Progenitor cell of endocrine pancreas (in vitro differentiated cells): ENCODE data around the gene GBP2. TPM values are rescaled to one million over a fixed set of nuclear protein-coding genes. Genes with fewer than 3 reads are reported as not detected.

Source experiments
- DNase-seq: peaks from one replicate; pipeline ENCODE4 v3.0.0; 2021; ENCODE audit warnings: low spot score; ENCODE audit not compliant: unreplicated experiment
- H3K27ac Mint-ChIP-seq: 2 replicates; pipeline ENCODE4 v1.8.0; 2021; ENCODE audit warnings: mild to moderate bottlenecking, moderate library complexity, mixed read lengths
- H3K27me3 Mint-ChIP-seq: 2 replicates; pipeline ENCODE4 v1.8.0; 2021; ENCODE audit warnings: mixed read lengths
- H3K36me3 Mint-ChIP-seq: 2 replicates; pipeline ENCODE4 v1.8.0; 2022; ENCODE audit warnings: mixed read lengths; ENCODE audit not compliant: insufficient read depth
- H3K4me1 Mint-ChIP-seq: 2 replicates; pipeline ENCODE4 v1.8.0; 2021; ENCODE audit warnings: low read depth, mixed read lengths
- H3K4me3 Mint-ChIP-seq: 2 replicates; pipeline ENCODE4 v1.8.0; 2021; ENCODE audit warnings: low read depth, mild to moderate bottlenecking, moderate library complexity, mixed read lengths
- H3K9me3 Mint-ChIP-seq: 2 replicates; pipeline ENCODE4 v1.8.0; 2021; ENCODE audit warnings: low read depth, mixed read lengths
- total RNA-seq: library from RNA; stranded (reverse); gene quantifications from 2 replicates; pipeline ENCODE4 v1.2.1, GENCODE V29; 2021
- TF ChIP-seq, protein P1 (sequence below): fragments of 200-600 bp; sonication (generic); IDR thresholded peaks from one replicate; pipeline ENCODE4 v1.5.0; 2021; ENCODE audit warnings: antibody characterized with exemption, mild to moderate bottlenecking; ENCODE audit not compliant: unreplicated experiment

GBP2 gene
- total RNA-seq, 1 donor from 2014 or later, result 0.10 TPM

- Mint-ChIP-seq H3K36me3 (no peaks in the 10 kb centered on the region), H3K27ac (no peak overlapping the region), H3K4me1 (peaks cover 4% of the 10 kb centered on the region), H3K9me3 (no peaks in the 10 kb centered on the region), H3K4me3 (no peak overlapping the region), H3K27me3 (no peaks in the 10 kb centered on the region)
- no peak for DNase-seq
- TF ChIP-seq, protein P1, sequence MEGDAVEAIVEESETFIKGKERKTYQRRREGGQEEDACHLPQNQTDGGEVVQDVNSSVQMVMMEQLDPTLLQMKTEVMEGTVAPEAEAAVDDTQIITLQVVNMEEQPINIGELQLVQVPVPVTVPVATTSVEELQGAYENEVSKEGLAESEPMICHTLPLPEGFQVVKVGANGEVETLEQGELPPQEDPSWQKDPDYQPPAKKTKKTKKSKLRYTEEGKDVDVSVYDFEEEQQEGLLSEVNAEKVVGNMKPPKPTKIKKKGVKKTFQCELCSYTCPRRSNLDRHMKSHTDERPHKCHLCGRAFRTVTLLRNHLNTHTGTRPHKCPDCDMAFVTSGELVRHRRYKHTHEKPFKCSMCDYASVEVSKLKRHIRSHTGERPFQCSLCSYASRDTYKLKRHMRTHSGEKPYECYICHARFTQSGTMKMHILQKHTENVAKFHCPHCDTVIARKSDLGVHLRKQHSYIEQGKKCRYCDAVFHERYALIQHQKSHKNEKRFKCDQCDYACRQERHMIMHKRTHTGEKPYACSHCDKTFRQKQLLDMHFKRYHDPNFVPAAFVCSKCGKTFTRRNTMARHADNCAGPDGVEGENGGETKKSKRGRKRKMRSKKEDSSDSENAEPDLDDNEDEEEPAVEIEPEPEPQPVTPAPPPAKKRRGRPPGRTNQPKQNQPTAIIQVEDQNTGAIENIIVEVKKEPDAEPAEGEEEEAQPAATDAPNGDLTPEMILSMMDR, result no peak
Observed at GRCh38 chr1:89125240-89125912, 538 bp downstream of the GBP2 start.

GRCh38 chr1:89121641-89122040 is 4.3 kb downstream of the GBP2 start:
- H3K9me3 Mint-ChIP-seq, result no peaks in the 10 kb centered on the region
- H3K4me3 Mint-ChIP-seq, result no peak overlapping the region
- no peaks in the 10 kb centered on the region for H3K36me3 Mint-ChIP-seq
- H3K4me1 Mint-ChIP-seq, result no peaks in the 10 kb centered on the region
- no peak overlapping the region for H3K27ac Mint-ChIP-seq
- DNase-seq, result no peak
- H3K27me3 Mint-ChIP-seq, result no peaks in the 10 kb centered on the region
- TF ChIP-seq, protein P1, result no peak

DNA sequence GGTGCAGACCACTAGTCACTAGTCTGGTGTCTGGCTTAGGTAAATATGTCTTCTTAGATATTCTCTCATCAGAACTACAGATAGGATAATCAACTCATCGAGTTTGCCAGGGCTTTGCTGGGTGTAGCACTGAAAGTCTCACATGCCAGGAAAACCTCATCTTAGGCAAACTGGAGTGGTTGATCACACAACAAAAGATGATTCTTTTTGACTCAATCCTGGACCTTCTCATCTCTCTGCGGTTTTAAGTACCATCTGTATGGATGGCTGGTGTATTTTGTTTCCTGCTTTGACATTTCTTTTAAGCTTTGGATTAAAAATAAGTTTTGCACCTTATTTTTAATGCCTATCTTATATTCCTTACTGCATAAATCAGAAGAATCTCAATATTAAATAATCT is 11.3 kb downstream of the GBP2 start:
- H3K27ac Mint-ChIP-seq, result no peak overlapping the region
- peaks cover 3% of the 10 kb centered on the region for H3K9me3 Mint-ChIP-seq
- H3K4me3 Mint-ChIP-seq, result no peak overlapping the region
- no peaks in the 10 kb centered on the region for H3K4me1 Mint-ChIP-seq
- no peak for DNase-seq
- H3K36me3 Mint-ChIP-seq, result no peaks in the 10 kb centered on the region
- TF ChIP-seq, protein P1, result no peak
- no peaks in the 10 kb centered on the region for H3K27me3 Mint-ChIP-seq

DNA sequence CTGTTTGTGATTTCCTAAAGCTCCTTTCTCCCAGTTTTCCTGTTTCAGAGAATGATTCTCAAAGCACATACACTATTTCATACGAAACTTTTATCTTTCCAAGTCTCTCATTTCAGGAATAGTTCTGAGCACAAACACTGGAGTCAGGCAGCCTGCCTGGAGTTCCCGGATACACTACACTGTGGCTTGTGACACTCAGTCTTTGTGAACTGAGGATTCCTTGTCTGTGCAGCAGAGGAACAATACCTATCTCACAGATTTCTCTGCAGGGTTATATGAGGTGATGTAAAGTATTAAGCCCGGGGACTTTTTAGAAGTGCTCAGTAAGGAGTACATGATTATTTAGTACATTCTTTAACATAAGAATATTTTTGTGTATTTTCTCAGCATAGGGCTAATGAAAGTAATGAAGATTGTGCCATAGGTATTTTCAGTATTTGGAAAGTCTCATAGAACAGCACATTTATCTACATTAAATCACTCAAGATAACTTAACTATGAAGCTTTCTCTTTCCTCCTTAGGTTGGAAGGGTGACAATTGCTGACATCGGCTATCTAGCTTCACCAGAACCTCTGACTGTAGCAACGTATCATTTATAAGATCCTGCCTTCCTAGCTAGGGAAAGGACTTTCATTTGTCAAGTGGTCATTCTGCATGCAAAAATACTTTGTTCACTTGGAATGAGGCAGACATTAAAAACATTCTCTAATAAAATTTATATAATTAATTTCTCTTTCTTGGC is 12.9 kb downstream of the GBP2 start:
- no peak overlapping the region for H3K27ac Mint-ChIP-seq
- no peaks in the 10 kb centered on the region for H3K27me3 Mint-ChIP-seq

DNA sequence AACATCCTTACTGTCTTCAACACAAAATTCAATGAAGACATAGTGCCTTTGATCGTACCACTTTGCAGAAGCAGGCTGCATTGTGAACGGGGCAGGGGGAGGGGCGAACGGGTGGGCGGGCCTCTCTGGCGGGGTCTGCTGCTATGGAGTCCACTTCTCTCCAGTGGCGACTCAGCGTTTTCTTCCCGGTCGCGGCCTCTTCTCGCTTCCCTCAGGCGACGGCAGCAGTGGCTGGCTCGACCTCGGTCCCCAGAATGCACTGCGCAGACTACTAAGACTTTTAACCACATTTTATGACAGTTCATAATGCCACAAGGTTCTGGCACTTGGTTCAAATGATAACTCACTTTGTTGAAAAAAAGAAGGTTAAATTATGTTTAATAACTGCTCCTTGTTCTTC is 21.2 kb downstream of the GBP2 start:
- Mint-ChIP-seq H3K4me3 (no peak overlapping the region), H3K9me3 (no peaks in the 10 kb centered on the region), H3K4me1 (no peaks in the 10 kb centered on the region), H3K36me3 (no peaks in the 10 kb centered on the region), H3K27me3 (no peaks in the 10 kb centered on the region), H3K27ac (no peak overlapping the region)
- TF ChIP-seq, protein P1, result no peak
- no peak for DNase-seq

More for the DNA sequence above, 12.9 kb downstream of the GBP2 start:
- Mint-ChIP-seq H3K9me3 (peaks cover 3% of the 10 kb centered on the region), H3K4me3 (no peak overlapping the region), H3K36me3 (no peaks in the 10 kb centered on the region), H3K4me1 (no peaks in the 10 kb centered on the region)
- no peak for DNase-seq
- TF ChIP-seq, protein P1, result no peak
